GM18526 (cell line): ENCODE results near the gene RELL1.

Experiments used
- POLR2A ChIP-seq: IDR thresholded peaks from 3 replicates; pipeline ENCODE4 v1.6.1; 2011; ENCODE audit not compliant: insufficient read length; ENCODE audit errors: extremely low read depth

Gene RELL1

GRCh38 chr4:37710491-37710890 lies 24.3 kb upstream of the RELL1 start:
- TF ChIP-seq POLR2A = no peak

DNA sequence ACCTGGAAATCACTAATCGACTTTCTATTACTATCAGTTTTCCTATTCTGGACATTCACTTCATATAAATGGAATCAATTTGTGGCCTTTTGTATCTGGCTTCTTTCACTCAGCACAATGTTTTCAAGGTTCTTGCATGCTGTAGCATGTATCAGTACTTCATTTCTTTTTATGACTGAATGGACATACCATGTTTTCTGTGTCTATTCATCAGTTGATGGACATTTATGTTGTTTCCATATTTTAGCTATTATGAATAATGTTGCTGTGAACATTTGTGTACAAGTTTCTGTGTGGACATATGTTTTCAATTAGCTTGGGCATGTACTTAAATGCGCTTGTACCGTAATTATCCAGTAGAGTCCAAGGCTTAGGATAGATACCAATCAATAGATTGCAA lies 19.9 kb upstream of the RELL1 start:
- TF ChIP-seq POLR2A = no peak

- no peak for TF ChIP-seq POLR2A
Measured at GRCh38 chr4:37705571-37705970, 19.4 kb upstream of the RELL1 start.

- TF ChIP-seq POLR2A = no peak
Measured at GRCh38 chr4:37699868-37700481, 13.8 kb upstream of the RELL1 start.

- TF ChIP-seq POLR2A = no peak
Measured at GRCh38 chr4:37697566-37697965, 11.4 kb upstream of the RELL1 start.

- no peak for TF ChIP-seq POLR2A
Measured at GRCh38 chr4:37693450-37694190, 7.4 kb upstream of the RELL1 start.

GRCh38 chr4:37693030-37693429 lies 6.9 kb upstream of the RELL1 start:
- no peak for TF ChIP-seq POLR2A

- no peak for TF ChIP-seq POLR2A
Measured at GRCh38 chr4:37690976-37691375, 4.8 kb upstream of the RELL1 start.

DNA sequence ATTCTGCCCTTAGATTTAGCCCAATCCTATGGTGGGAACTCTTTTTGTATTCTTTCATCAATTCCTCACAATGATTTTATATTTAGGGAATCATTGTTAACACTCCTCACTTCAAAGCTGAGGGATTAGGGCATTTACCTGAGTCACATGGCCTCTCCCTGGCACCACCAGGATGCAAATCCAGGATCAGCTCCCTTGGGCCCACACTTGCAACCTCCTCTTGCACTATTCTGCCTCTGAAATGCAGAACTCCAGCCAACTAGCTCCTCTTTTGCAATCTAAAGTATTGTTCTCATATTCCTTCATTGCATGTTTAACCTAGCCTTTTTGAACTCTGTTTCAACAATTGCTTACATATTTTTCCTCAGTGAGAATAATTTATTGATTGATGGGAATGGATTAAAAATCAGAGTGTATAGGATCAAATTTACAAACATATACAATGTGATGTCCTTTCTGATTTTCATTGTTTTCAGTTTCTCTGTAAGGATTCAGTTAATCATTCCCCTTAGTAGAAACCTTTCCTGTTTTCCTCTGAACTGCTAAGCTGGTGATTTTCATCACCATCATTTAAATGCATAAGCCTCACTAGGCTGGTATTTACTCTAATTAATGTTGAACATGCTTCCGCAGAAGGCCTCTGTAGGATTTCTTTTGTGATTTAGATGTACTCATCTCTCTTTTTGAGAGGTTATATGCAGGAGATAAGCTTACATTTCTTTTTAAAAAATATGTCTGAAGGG lies 3.3 kb upstream of the RELL1 start:
- no peak for TF ChIP-seq POLR2A

GRCh38 chr4:37687681-37688080 lies 1.5 kb upstream of the RELL1 start:
- TF ChIP-seq POLR2A = no peak

DNA sequence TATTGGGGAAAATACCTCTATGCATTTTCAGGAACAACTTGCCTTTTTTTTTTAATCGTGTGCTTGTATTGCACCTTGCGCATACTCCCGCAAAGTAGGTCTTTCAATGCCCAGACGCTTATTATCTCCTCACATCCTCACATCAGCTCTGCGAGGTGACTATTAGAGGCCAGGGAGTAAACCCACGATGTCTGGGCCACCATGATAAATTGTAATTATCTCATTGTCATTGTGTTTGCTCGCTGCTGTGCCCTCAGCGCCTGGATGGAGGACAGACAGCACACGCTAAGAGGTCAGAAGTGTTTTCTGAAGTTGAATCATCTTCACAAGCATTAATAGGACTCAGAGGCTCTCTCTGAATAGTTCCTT lies 1.0 kb upstream of the RELL1 start:
- no peak for TF ChIP-seq POLR2A

- TF ChIP-seq POLR2A = peak; percentile 80
Measured at GRCh38 chr4:37685823-37686372, 278 bp downstream of the RELL1 start.

- TF ChIP-seq POLR2A = no peak
Measured at GRCh38 chr4:37685161-37685822, 884 bp downstream of the RELL1 start.

GRCh38 chr4:37684154-37684553 lies 2.0 kb downstream of the RELL1 start:
- no peak for TF ChIP-seq POLR2A

DNA sequence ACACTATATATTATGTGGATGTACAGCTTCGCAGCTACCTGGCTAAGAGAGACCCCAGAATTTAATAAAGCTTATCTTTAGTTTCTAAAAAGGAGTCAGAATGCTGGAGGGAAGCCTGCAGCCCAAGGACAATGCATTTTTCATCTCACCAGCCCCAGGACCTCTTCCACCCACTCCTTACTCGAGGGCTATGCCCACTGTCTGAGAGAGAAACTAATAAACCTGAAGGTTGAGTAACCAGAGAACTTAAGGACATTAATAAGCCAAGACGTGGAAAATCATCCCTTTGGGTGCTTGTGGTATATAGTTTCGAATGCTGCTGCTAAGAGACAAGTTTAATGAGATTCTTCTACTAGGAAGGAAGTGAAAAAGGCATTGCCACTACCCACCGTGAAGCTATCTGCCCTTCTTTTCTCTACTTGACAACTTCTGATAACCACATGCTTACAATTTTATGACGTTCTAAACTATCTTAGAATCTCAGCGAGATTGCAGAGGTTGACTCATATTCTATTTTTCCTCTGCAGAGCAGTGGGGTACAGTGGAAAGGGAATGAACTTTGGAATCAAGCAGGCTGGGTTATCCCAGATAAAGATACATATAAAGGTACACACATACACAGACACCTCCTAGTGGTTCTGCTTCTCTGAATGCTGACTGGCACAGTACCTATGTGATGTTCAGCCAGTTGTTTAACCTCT lies 3.3 kb downstream of the RELL1 start:
- TF ChIP-seq POLR2A = no peak
